ENCODE results near the gene CHDH.

CHDH gene

GRCh38 chr3:53824795-53825194, 21.4 kb downstream of the CHDH start:
- FAIRE-seq = no peak
- no peak for DNase-seq (ENCODE audit: insufficient read length, low spot score)

- FAIRE-seq (no peak), DNase-seq (ENCODE audit: insufficient read length, low spot score) (no peak)
Observed at GRCh38 chr3:53823956-53824657, 22.1 kb downstream of the CHDH start.

- DNase-seq (ENCODE audit: insufficient read length, low spot score) (no peak), FAIRE-seq (no peak)
Observed at GRCh38 chr3:53823026-53823955, 22.9 kb downstream of the CHDH start.

- FAIRE-seq (no peak), DNase-seq (ENCODE audit: insufficient read length, low spot score) (no peak)
Observed at GRCh38 chr3:53822331-53822741, 23.9 kb downstream of the CHDH start.

DNA sequence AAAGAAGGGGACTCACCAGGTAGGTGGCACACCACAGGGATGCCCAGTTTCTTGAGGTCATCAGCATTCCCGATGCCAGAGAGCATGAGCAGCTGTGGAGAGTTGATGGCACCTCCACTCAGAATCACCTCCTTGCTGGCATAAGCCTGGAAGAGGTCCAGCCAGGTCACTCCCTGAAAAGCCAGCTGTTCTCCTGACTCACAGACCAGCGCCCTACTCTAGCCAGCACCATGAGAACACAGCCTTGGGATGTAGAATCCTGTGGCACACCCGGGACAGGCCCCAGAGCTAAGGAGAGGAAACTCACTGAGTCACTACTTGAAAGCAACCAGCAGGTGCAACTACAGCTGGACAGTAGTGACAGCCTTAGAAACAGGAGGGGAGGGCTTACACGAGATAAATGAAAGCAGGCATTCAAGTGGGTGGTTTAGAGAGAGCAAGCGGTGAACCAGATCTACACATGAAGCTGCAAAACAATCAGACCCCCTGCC, 24.5 kb downstream of the CHDH start:
- DNase-seq (ENCODE audit: insufficient read length, low spot score) = no peak
- FAIRE-seq = peak; percentile 48

DNA sequence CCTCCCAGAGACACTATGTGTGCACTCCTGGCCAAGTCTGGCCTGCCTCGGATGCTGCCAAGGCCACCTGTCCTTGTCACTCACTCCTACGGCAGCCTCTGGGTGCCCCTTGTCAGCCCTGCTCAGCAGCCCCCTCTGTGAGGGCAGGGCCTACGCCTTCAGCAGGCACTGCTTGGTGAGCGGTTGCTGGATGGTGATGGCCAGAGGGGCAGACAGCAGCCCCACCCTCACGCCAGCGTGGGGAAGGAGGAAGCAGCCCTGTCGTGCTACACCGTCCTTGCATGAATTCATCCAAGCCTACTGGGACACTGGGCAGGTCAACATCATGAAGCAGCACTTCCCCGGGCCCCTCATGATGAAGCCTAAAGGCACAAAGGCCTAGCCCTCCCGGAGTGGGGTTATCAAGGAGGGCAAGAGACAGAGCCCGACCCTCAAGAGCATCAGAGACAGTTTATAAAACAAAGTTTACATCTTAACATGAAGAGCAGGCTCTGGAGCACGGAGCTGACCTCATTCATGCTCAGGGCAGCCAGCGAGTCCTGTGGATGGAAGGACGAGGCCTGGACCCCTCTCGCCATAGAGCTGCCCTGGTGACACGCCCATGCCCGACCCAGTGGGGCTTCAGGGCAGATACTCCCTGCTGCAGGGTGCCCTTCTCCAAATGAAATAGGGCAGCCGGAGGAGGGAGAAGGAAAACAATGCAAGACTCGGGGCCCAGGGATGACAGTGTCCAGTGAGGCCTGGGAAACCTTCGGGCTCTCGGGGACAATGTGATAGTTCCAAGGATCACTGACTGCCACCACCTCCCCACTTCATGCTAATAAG, 25.3 kb downstream of the CHDH start:
- no peak for DNase-seq (ENCODE audit: insufficient read length, low spot score)
- FAIRE-seq = no peak

GRCh38 chr3:53820084-53820483, 26.1 kb downstream of the CHDH start:
- FAIRE-seq = no peak
- no peak for DNase-seq (ENCODE audit: insufficient read length, low spot score)

GRCh38 chr3:53819163-53819868, 26.9 kb downstream of the CHDH start:
- DNase-seq (ENCODE audit: insufficient read length, low spot score) (no peak), FAIRE-seq (no peak)

DNA sequence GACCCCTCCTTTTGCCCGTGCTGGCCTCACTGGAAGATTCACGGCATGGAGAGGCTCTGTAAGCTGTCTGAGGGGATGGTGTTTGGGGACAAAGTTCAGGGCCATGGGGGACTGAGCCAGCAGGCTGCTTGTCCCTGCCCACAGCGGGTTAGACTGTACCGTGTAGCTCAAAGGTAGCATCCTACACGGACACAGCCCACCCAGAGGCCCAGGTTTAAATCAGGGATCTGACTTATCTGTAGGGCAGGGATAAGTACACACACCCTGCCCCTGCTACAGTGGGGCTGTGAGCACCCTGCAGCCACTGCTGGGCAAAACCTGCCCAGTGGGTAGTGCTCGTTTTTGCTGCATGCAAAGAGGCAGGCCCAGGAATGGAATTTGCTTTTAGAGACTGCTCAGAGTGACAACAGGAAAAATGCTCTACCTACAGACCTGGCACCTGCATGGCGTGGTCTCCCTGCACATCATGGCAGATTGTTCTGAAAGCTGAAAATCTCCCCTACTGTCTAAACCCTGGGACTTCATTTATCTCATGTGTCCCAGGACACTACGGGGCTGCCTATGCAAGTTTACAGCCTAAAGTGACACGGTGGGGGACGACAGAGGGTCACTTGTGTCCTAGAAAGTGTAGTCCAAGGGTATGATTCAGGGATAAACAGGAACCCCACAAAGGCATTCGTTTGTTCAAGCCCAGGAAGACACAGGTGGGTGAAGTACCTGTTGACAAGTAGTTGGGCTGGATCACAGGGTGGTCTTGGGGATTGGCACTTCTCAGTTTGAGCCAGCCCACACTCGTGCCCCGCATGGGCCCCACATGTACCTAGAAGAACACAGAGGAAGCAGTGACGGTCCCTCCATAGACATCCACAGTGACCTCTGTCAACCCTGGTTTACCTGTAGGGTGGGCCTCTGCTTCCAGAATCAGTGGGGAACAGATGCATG, 27.7 kb downstream of the CHDH start:
- FAIRE-seq = no peak
- no peak for DNase-seq (ENCODE audit: insufficient read length, low spot score)

- DNase-seq (ENCODE audit: insufficient read length, low spot score) (no peak), FAIRE-seq (no peak)
Observed at GRCh38 chr3:53817809-53818208, 28.4 kb downstream of the CHDH start.

- no peak for FAIRE-seq
- DNase-seq (ENCODE audit: insufficient read length, low spot score) = no peak
Observed at GRCh38 chr3:53817211-53817610, 29.0 kb downstream of the CHDH start.

GRCh38 chr3:53816425-53816824, 29.8 kb downstream of the CHDH start:
- FAIRE-seq (no peak), DNase-seq (ENCODE audit: insufficient read length, low spot score) (no peak)

GRCh38 chr3:53815651-53816050, 30.6 kb downstream of the CHDH start:
- no peak for FAIRE-seq
- DNase-seq (ENCODE audit: insufficient read length, low spot score) = no peak

DNA sequence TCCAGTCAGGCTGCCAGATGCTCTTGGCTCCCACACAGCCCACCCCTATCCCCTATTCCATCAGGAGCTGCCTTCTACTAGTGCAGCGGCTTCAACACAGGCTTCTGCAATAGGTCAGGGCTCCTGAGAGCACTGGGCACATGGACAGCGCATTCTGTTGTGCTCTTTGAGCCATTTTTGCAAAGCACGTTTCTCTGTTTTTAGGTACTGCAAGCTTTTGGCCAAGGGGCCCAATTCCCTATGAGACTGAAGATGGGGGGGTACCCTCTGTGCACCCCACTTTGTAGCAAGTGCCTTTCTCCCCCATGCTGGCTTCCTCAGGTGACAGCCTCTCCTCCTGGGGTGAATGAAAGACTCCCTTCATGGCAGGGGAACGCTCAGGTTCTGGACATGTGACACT, 31.2 kb downstream of the CHDH start:
- DNase-seq (ENCODE audit: insufficient read length, low spot score) = no peak
- FAIRE-seq = no peak

DNA sequence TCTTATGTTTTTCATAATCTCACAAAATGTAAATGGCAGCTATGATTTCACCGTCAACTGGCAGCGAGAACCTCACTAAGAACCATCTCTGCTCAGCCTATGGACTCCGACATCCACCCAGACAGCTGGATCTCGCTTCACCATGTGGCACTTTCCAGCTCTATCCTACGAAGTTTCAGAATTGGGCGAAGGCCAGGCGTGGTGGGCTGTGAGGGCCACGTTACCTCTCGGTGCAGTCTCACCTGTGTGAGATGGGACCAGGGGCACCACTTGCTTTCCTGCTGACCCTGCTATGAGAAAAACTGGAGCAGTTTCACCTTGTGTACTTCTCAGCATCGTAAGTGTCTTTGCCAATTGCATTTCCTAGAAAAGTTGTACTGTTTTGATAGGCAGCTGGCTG, 32.3 kb downstream of the CHDH start:
- FAIRE-seq (no peak), DNase-seq (ENCODE audit: insufficient read length, low spot score) (no peak)

DNA sequence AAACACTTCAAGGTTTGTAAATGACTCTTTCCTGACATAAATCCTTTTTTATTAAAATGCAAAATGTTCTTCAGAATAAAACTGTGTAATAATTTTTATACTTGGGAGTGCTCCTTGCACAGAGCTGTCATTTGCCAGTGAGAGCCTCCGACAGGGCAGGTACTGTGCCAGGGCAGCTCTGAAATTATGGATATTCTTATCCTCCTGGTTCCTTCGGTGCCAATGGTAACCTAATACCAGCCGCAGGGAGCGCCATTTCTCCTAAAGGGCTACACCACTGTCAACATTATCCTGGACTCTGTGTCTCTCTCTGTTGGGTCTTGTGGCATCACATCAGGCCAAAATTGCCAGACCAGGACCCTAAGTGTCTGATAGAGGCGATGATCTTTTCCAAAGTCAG, 33.0 kb downstream of the CHDH start:
- DNase-seq (ENCODE audit: insufficient read length, low spot score) (no peak), FAIRE-seq (no peak)

DNA sequence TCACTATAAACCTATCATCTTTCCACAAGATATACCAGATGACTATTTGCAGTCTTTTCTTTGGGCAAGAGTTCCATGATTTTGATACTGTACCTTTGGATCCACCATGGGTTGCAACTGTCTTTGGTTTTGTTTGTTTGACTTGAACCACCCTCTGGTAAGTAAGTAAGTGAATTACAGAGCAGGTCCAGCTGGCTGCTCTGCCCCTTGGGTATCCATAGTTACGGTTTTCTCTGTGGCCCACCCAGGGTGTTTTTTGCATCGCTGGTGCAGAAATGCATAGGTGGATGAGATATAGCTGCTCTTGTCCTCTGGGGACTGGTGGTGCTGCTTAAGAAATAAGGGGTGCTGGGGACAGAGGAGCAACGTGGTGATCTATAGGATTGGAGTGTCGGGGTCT, 33.8 kb downstream of the CHDH start:
- FAIRE-seq (no peak), DNase-seq (ENCODE audit: insufficient read length, low spot score) (no peak)

DNA sequence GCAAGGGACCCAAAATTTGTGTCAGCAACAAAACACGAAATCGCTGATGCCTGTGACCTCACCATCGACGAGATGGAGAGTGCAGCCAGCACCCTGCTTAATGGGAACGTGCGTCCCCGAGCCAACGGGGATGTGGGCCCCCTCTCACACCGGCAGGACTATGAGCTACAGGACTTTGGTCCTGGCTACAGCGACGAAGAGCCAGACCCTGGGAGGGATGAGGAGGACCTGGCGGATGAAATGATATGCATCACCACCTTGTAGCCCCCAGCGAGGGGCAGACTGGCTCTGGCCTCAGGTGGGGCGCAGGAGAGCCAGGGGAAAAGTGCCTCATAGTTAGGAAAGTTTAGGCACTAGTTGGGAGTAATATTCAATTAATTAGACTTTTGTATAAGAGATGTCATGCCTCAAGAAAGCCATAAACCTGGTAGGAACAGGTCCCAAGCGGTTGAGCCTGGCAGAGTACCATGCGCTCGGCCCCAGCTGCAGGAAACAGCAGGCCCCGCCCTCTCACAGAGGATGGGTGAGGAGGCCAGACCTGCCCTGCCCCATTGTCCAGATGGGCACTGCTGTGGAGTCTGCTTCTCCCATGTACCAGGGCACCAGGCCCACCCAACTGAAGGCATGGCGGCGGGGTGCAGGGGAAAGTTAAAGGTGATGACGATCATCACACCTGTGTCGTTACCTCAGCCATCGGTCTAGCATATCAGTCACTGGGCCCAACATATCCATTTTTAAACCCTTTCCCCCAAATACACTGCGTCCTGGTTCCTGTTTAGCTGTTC, 34.9 kb downstream of the CHDH start:
- DNase-seq (ENCODE audit: insufficient read length, low spot score) (no peak), FAIRE-seq (no peak)
